GM18505 (cell line): ENCODE measurements around the gene RANBP17.

ENCODE experiments used
- ATAC-seq: cut with Tn5 transposase; IDR thresholded peaks from one replicate; pipeline ENCODE4 v1.9.1; 2021; ENCODE audit not compliant: unreplicated experiment
- POLR2A ChIP-seq: IDR thresholded peaks from 4 replicates; pipeline ENCODE4 v1.6.1; 2011; ENCODE audit warnings: borderline replicate concordance; ENCODE audit not compliant: insufficient read depth, insufficient read length; ENCODE audit errors: extremely low read depth

Gene RANBP17

DNA sequence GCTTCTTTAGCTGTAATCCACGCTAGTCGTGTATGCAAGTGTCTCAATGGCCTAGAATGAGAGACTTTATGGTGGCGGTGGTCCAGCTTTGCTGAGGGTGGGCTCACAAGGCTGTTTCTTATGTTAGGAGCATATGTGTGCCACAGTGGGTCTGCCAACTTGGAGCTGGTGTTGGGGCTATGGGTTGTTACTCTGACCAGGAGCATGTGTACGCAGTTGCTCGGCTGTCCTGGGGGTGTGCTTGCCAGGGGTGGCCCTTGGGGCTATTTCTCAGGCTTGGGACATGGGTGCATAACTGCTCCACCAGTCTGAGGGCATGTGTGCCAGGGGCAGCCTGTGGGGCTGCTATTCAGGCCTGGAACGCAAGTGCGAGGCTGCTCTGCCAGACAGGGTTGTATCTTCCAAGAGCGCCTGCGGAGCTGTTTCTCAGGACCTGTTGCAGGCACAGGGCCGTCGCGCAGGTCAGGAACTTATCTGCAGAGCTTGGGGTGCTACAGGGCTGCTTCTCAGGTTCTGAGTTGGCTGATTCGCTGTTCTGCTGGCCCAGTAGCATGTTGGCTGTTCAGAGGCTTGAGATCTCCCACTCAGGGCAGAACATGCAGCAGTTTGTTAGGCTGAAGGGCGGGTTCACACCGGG lies 259.3 kb downstream of the RANBP17 start:
- no peak for ATAC-seq
- TF ChIP-seq POLR2A = no peak

DNA sequence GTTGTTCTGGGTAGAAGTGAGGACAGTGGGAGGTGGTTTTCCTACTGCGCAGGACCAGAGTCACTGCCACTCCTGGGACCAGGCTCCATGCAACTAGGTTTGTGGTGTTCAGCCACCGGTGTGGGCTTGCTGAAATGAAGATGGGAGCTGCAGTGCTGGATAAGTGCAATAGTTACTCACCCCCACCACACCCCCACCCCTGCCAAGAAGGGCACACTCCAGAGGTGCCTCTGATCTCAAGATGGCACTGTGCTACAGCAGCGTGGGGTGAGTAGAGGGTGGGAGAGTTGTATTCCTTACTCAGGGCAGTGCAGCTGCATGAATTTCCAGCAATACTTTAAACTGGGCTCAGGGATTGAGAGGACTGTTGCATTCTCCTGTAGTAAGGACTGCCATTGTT lies 259.8 kb downstream of the RANBP17 start:
- TF ChIP-seq POLR2A = no peak
- ATAC-seq = no peak

DNA sequence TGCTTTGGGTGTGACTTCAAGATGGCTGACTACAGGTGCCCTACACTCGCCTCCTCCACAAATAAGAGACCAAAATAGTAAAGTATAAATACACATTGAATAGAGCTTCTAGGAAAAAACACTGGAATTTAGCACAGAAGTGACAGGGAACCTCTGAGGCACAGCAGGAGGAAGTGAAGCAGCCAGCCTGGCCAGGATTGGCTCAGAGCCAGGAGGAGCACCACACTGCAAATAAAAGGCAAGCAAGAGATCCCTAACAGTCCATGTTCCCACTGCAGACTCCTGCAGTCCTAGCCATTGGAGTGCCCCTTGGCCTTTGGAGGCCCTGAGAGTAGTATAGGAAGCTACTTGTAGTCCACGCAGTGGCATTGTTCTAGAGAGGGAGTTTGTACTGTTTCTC lies 260.6 kb downstream of the RANBP17 start:
- no peak for TF ChIP-seq POLR2A
- ATAC-seq = no peak

DNA sequence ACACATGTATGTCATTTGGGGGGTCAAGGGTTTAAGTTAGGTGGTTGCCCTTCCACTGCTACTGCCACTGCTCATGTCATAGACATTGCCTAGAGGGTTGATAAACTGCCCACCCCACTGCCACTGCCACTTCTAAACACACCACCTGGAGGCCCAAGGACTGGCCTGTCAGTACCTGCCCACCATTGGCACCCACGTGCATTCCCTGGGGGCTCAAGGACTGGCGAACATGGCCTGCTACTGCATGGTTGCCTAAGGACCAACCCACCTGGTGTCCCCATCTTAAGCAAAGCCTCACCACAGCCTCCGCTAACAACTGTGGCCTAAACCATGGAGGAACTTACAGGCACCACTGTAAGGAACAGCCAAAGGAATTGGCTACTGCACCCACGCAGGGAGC lies 261.6 kb downstream of the RANBP17 start:
- ATAC-seq = no peak

DNA sequence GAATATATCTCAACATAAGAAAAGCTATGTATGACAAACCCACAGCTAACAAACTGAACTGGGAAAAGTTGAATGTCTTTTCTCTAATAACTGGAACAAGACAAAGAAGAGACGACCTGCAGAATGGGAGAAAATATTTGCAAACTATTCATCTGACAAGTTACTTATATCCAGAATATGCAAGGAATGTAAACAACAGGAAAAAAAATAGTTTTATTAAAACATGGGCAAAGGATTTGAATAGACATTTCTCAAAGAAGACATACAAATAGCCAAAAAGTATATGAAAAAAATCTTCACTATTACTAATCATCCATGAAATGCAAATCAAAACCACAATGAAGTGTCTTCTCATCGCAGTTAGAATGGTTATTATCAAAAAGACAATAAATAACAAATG lies 265.5 kb downstream of the RANBP17 start:
- no peak for ATAC-seq
- TF ChIP-seq POLR2A = no peak

More for the DNA sequence above, 261.6 kb downstream of the RANBP17 start:
- no peak for TF ChIP-seq POLR2A

DNA sequence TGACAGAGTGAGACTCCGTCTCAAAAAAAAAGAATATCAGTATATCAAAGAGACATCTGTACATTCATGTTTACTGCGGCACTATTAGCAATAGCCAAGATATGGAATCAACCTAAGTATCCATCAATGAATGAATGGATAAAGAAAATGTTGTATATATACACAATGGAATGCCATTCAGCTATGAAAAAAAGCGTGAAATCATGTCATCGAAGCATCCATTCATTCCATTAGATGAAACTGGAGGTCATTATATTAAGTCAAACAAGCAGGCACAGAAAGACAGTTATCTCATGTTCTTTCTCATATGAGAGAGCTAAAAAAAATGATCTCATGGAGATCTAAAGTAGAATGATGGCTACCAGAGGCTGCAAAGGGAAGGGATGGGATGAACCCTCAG lies 266.3 kb downstream of the RANBP17 start:
- ATAC-seq = no peak
- no peak for TF ChIP-seq POLR2A

DNA sequence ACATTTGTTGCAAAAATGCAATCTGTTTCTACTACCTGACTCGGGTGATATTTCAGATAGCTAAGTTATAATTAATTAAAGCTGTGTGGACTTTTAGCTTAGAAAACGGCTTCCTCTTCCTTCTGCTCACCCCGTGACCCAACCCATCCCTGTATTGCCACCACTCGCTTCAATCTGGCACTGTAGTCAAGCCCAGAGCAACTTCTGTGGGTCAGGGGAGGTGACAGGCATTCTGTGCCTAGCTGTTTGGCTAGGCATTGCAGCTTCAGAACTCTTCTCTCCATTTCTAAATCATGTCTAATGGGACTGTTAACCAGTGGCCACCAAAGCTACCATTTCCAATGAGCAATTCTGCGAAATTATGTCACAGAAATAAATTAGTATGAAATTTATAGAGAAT lies 267.5 kb downstream of the RANBP17 start:
- no peak for ATAC-seq

DNA sequence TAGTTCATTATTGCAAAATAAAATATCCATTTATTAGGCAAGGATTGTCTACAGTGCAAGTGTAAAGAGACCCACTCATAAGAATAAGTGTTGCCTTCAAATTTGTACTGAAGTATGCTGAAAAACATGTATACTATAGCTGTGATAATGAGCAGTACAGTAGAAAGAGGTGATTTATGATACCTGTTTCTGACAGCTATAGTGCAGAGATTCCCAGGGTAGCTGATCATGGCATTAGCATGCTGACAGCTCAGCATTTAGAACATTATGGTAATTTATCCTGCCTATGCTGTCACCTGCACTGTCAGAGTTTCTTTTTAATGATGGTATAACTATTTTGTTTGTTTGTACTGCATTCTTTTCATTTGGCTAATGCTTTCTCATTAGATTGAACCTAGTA lies 269.7 kb downstream of the RANBP17 start:
- TF ChIP-seq POLR2A = no peak
- ATAC-seq = no peak

More for the DNA sequence above, 267.5 kb downstream of the RANBP17 start:
- no peak for TF ChIP-seq POLR2A

DNA sequence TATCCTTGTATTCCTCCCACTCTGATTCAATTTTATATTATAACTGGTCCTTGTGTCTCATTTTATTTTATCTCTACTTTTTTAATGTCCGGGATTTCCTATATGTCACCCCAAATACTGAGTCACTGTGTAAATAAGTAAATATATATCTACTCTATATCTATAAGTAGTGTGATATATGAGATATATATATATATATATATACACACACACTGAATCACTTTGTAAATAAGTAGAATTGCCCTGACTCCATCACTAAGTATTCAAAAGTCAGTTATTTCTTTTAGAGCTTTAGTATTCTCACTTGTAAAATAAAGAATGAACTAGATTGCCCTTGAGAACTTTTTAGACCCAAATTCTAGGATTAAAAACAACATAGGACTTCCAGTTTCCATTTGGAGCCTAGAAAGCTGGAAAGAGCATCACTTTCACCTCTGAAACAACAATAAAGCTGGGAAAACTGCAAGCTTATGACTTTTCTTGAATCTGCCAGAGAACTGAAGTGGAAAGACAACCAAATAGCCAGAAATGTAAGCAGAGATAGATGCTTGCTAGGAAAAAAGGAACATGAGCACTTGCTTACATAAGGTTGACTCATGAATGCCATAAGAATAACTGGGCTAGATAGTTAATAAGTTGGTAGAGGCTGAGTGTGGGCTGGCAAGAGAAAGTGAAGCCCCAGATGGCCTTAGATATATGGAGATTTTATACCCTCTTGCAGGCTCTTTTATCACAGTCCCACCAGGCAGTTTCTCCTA lies 276.1 kb downstream of the RANBP17 start:
- no peak for ATAC-seq
- TF ChIP-seq POLR2A = no peak

DNA sequence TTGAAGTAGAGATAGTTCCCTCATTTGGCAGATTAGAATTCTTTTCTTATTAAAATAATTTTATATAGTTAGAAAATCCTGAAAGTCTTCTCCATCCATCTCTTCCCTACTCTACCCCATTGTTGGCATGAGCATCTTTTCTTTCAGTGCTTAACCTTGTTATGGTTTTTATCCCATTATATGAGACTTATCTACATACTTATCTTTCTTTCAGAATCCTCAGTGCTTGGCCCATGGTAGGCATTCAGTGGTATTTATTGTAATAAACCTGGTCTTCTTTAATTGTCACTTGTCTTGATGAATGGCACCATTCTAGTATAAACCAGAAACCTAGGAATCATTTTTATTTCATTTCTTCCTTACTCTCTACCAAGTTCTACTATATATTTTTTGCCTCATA lies 277.4 kb downstream of the RANBP17 start:
- no peak for TF ChIP-seq POLR2A
- no peak for ATAC-seq

DNA sequence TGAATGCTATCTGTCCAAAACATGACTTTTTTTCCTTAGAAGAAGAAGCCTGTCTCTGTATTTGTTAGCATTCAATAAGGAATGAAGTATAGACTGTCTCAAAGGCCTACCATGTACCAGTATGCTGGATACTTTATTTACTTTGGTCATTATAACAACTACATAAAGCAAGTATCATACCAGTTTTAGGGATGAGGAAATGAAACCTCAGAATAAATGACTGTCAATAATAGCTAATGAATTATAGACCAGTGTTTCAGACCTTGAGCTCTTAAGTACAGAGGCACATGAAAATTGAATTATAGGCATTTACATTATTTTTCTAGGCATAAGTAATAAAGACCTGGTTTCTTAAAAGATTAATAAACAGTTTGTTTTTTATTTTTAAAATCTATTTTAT lies 280.8 kb downstream of the RANBP17 start:
- TF ChIP-seq POLR2A = no peak
- ATAC-seq = no peak

DNA sequence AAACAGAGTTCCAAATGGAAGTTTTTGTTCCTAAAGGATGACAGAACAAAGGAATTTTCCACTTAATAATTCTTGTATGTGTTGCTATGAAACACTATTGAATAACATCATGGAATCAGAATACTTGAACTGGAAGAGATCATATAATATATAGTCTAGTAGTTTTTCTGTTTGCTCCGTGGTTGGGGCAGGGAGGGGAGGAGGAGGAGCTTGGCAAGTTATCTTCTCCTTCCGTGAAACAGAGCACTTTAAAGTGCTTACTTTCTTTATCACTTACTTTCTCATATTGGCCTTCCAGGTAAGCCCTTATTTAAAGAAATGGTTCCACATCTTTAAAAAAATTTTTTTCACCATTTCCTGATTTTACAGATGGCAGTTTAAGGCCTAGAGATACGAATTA lies 281.4 kb downstream of the RANBP17 start:
- TF ChIP-seq POLR2A = no peak
- no peak for ATAC-seq

DNA sequence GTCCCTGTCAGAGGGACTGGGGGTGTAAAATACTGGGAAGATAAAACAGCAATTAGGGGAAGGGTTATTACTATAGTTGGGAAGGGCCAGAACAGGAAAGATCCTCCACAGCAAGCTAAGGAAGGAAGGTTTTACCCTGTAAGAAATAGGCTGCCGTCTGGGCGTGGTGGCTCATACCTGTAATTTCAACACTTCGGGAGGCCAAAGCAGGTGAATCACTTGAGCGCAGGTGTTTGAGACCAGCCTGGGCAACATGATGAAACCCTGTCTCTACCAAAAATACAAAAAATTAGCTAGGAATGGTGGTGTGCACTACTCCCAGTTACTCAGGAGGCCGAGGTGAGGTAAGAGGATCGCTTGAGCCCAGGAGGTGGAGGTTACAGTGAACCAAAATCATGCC lies 282.1 kb downstream of the RANBP17 start:
- ATAC-seq = no peak
- TF ChIP-seq POLR2A = no peak

DNA sequence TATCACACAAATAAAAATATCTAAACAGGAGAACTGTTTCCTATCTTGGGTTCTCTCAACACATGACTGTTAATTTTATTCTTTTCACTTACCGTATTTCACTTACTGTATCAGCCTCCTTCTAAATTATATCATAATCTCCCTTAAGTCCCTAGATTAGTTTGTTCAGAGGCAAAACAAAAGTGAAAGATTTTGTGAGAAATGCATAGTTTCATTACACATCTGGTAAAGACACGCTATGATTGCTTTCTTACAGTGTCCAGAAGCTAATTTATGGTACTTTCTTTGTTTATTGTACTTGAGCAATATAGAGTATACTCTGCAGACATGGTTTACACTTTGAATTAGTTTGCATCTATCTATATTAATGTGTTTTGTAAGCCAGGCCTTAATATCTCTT lies 287.5 kb downstream of the RANBP17 start:
- no peak for TF ChIP-seq POLR2A
- ATAC-seq = no peak

DNA sequence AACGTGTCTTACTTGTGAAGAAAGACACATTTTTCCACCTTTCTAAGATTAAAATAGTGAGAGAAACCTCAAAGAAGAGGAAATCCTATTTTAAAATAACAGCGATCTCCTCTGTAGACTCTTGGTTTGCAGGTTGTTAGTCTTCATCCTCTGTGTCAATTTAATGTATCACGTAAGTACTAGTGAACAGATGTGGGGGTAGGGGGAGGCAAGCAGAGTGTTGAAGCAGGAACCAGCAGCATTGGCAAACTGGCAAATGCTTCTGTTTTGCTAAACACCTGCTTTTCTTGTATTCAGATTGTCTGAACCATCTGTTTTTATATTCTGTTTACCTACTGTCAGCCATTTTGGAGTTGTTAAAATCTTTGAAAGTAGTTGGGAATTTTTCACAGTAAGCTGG lies 288.0 kb downstream of the RANBP17 start:
- TF ChIP-seq POLR2A = no peak
- ATAC-seq = no peak

DNA sequence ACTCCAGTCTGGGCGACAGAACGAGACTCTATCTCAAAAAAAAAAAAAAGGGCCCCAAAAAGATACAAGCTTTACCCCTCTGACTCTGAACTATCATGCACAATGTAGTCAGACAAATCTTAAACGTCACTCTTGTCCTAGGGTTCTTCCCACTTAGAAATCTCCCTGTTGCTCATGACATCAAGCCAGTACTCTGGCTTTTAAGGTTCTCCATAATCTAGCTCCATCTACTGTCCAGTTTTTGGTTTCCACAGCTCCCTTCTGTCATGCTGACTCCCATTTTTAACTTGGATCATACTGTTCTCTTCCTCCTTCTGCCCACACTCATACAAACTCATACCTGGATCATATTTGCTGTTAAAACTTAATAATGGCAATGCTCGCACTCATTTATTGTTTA lies 290.6 kb downstream of the RANBP17 start:
- no peak for TF ChIP-seq POLR2A
- ATAC-seq = no peak

DNA sequence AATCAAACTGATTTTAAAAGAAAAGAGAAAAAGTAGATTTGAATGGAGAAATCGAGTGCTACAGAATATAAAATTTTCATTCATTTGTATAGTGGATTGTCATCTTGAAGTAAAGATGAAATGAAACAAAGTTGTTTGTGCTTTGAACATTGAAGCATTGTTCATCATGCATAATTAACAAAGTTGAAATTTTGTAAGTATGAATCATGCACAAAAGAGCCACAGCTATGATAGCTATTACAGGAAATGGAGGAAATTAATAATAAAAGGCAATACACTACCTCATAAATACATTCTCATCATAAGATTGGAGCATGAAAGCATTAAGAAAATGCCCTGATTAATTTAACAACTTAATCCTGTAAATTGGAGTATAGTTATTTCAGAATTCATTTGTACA lies 293.8 kb downstream of the RANBP17 start:
- TF ChIP-seq POLR2A = no peak
- ATAC-seq = no peak
